Mesenteric fat pad (tissue), 1 donor: Measurements from ENCODE around the gene DMC1. TPM values are rescaled to one million over a fixed set of nuclear protein-coding genes. Genes with fewer than 3 reads are reported as not detected.

Source experiments
- DNase-seq: peaks from one replicate; pipeline ENCODE4 v3.0.0-alpha.2; 2020; ENCODE audit warnings: low spot score
- total RNA-seq: library from RNA; stranded (reverse); fragmentation: NEBNext Ultra II Directional; extraction: Animal tissue kit (Norgen Biotek cat#: 25700); gene quantifications from one replicate; pipeline ENCODE4 v1.2.1, GENCODE V29; 2021
- donor health status: DM: yes; HTN: yes; CAD: no.

The DMC1 gene
- total RNA-seq, 1 donor from 2014 or later = 0.22 TPM

DNA sequence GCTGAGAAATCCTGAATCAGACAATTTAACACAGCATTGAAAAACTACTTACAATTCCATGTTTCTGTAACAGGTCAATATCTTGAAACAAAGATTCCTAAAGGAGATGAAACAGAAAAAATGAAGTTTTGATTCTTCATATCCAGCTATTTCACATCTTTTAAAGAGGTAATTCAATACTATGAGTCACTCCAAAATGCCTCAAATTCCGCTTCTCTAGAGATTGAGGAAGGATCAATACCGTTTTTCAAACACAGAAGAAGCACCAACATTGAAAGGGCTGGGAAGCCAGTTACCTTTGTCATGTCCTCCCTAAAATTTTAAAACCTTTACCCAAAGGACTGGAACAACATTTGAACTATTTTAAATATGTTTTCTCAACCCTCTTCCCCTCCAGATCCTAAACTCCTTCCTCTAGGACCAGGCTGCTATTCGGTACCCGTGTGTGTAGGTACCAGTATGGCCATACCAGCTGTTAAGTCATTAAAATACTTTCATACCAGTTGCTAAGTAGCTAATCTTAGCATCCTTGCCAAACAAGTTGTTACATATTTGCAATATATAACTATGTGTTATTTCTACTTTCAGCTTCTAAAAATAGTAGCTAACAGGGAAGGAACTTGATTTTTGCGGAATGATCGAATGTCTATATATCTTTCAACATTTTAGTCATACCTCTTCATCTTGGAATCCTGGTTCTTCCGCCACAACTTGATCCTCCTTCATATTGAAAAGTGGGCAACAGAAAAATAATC is 2.3 kb downstream of the DMC1 start:
- no peak for DNase-seq

DNA sequence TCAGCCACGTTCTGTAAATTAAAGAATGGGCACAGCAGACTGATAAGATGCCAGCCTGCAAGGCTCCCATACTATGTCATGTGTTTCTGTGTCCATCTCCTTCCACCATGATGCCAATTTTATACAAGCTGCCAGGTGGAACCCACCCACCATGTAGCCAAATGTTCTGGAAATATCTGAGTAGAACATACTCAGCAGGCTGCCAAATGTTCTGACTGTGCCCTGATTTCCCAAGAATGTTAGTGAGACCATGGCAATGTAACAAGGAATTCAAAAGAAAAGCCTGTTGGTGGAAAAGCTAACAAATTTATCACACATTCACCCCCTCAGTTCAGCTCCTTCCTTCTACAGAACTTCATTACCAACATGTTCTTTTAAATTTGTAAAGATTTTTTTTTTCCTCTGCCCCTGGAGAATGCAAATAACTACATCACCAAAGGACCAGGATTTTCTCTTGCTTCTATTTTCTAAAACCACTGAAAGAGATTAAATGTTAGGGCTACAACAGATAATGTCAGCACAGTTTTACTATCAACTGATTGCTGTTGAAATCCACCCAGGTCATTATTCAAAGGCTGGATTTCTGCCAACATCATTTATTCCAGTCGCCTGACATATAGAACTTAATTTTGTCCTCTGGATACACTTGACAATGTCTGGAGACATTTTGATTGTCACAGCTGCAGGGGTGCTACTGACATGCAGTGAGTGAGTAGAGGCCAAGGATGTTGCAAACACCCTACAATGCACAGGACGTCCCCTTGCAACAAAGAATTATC is 3.1 kb downstream of the DMC1 start:
- DNase-seq = no peak

DNA sequence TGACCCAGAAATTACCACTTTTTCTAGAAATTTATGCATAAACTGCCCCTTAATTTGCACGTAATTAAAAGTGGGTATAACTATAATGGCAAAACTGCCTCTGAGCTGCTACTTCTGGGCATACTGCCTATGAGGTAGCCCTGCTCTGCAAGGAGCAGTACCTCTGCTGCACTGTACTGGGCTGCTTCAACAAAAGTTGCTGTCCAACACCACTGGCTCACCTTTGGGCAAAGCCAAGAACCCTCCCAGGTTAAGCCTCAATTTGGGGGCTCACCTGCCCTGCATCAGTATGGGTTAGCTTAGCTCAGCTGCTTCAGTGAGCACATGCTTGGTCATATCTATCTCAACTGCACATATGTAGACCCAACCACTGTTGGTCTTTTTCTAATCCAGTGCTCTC is 4.5 kb downstream of the DMC1 start:
- no peak for DNase-seq

DNA sequence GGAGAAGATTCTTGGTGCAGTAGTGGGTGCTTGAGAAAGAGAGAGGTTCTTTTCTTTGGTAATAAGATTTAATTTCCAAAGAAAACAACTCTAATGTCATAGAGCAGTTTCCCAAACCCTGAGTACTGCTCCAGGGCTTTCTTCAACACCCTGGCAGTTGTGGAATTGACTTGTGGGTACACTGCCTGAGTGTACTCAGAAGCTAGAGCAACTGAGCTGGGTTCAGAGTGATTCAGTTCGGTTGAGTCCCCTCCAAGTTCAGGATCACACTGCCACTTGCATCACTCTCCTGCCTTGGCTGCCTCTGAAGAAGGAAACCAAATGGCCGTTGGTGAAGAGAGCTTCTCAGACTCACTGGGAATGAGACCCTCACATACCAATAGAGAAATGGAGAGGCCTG is 5.3 kb downstream of the DMC1 start:
- no peak for DNase-seq

DNA sequence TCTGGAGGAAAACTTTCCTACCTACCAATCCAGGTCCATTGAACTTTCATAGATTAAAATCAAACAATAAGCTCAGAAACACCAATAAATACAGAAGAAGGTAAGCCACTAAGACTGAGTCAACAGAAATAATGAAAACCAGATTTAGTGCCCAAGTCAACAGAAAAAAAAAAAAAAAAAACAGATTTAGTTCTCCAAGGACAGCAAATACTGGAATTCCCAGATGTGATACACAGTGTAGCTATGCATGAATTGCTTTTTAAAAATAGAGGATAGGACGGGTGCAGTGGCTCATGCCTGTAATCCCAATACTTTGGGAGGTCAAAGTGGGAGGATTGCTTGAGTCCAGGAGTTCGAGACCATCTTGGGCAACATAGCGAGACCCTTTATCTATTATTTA is 15.7 kb downstream of the DMC1 start:
- no peak for DNase-seq

DNA sequence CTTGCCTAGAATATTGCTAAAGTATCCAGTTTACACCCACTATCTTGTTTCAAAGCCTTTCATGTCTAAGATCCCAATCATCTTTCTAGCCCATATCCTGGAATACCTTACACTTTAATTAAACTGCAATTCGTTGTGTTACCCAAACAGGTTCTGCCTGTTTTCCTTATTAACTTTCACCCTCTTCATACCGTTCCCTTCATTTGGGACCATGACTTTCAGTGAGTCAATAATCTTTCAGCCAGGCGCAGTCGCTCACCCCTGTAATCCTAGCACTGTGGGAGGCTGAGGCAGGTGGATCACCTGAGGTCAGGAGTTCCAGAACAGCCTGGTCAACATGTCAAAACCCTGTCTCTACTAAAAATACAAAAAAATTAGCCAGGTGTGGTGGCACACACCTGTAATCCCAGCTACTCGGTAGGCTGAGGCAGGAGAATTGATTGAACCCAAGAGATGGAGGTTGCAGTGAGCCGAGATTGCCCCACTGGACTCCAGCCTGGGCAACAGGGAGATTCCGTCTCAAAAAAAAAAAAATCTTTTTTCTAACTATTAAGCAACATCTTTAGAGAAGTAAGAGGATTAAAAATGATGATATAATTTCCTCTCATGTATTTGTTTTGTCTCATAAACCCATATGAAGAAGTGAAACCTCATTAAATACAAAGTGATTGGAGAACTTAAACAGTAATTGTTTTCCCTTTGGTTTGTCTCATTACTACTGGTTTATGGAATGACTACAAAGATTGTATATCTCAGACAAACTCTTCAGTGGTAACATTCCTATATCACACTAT is 20.7 kb downstream of the DMC1 start:
- no peak for DNase-seq

DNA sequence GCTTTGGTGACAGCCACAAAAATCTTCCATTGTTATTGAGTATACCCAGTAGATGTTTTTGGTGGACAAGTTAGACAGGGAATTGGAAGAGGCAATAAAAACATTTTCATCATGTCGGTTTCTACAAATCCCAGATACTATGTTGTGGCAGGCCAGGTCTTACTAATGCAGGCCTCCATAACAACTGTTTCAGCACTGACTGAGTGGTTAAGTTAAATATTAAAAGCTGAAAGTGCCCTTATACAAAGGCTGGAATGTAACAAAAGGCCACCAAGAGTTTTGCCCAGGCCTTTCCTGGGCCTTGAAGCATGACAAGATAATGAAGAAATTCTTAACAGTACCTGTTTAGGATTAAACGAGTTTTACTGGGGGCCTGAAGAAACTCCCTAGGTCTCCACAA is 29.3 kb downstream of the DMC1 start:
- no peak for DNase-seq

DNA sequence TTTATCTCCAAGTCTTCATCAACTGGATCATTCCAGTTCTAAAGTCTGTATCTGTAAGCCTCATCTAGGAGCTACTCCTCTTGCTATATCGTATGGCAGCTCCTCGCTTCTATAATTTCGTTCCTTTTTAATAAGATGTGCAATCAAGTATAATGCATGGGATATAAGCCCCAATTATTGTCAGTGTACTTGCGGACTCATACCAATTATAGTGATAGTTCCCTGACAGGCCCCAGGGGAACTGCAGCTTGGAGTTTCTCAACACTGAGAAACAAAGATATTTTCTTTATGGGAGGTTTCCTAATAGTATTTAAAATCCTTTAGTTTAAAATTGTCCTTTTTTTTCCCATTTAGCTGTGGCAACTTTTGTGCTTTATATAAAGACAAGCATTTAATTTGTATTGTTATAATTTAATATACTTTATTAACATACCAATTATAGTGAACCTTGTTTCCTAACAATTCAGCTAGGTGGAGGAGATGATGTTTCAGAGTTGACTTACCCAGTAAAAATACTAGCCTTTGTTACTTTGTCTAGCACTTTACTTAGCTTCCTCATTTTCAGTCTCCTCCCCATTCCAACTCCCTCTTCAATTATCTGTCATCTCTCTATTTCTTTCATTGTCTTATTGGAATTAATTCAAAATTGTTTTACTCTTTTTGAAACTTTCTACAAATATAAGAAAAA is 38.6 kb downstream of the DMC1 start:
- no peak for DNase-seq

DNA sequence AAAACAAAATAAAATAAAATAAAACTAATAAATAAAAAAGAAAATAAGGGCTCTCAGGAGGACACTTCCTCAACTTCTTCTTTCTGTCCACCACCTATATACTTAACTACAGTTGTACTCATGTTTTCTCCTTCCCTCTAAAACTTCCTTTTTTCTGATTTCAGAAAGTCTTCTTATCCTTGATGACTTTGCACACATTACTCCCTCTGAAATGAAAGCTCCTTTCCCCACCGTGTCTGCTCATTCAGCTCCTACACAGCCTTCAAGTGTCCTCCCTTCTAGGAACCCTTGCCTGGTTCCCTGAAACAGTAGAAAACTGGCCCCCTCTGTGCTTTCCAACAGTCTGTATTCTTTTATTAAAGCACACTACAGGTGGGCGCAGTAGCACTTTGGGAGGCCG is 45.6 kb downstream of the DMC1 start:
- DNase-seq = no peak

DNA sequence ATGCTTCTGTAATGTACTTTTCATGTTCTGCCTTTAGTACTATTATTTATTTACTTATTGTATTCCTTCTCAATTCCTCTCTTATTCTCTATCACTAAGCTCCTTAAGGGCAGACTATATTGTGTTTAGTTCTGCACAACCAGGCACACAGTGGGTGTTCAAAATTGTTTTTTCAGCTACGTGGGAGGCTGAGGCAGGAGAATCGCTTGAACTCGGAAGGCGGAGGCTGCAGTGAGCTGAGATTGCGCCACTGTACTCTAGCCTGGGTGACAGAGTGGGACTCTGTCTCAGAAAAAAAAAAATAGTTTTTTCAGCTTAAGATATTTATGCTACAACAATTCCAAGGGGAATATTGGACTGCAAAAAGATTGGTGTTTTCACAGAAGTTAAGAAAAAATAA is 46.5 kb downstream of the DMC1 start:
- DNase-seq = no peak

DNA sequence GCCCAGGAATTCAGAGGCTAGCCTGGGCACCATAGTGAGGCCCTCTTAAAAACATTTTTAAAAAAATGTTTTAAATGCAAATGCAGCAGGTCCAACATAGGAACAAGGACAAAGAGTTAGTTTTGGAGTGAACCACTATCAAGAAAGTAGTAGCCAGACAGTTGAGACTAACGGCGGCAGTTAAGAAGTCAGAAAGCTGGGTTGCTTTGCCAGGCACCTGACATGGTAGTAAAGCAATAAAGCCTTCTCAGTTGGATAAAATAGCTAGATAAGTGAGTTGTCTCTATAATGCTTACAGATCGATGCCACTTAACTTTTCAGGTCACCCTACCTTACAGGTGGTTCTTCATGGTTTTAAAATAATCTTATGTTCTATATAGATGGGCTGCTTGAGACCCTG is 47.0 kb downstream of the DMC1 start:
- DNase-seq = no peak

DNA sequence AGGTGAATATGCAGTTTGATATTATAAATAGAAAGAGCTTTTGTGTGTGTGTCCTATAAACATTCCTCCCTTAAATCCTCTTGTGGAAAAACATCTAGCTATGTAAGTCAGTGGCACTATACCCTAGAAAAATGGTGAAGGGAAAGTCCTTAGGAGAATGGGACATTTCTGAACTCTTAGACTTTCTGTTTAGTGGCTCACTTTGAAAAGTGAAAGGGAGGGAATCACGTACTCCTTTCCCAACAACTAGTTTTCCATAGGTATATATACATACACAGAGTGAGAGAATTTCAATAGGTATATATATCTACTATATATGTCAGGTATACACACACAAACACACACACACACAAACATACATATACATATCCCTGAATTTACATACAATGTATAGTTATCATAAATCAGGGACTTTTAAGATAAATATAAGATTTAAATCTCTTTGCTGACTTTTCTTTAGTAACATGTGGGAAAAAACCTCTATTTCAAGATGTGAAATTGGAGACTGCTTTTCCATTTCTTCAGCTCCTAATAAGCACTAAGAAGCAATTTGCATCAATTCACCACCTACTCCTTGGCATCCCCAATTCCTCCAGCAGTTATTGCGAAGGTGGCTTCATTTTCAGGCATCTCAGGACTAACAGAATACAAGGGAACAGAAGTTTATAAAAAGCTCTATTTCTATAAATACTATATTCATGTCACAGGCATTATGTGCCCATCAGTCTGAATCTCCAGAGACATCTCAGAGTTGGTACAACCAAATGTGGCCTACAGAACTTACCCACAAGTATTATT is 50.3 kb downstream of the DMC1 start:
- no peak for DNase-seq

DNA sequence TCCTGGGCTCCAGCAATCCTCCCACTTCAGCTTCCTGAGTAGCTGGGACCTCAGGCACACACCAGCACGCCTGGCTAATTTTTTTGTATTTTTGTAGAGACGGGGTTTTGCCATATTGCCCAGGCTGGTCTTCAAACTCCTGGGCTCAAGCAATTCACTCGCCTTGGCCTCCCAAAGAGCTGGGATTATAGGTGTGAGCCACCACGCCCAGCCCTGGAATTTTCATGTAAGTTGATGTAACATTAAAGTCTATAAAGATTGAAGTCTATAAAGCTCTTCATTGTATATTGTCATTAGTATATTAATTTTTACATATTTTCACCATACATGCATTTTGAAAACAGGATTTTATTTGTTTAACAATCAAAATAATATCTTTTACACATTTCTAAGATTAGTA is 51.4 kb downstream of the DMC1 start:
- DNase-seq = no peak

DNA sequence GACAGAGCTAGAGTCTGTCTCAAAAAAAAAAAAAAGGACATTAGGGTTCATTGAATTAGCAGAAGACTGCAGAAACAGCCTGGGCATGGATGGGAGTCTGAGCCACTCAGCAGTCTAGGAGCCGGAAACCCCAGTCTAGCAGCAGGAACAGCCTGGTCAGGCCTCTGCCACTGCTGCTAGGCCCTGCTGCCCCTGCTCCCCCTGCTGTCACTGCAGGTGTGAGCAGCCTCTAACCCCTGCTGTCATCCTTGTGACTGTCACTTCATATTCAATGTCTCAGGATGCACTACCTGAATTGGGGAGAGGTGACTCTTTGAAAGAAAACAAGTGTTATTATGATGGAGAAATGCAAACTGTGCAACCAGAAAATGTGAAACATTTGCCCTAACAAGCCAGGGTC is 56.9 kb downstream of the DMC1 start:
- no peak for DNase-seq

DNA sequence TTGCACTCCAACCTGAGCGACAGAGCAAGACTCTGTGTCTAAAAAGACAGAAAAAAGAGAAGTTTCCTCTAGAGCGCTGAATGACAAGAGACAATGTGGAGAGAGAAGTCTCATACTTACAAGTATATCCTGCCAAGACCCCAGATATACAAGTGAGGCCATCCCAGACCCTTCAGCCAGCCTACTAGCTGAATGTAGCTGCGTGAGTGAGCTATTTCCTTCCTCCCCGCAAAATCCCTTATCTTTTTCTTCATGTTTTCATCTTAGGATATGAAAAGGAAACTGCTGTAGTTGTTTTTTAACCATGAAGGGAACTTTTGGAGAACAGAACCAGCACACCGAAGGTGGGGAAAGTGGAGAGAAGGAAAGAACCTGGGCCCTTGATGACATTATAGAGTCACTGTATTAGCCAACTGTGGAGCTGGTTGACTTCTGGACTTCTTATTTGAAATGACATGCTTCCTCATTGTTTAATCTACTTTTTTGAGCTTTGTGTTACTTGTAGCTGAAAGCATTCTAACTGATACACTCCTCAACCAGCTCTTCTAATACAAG is 59.5 kb downstream of the DMC1 start:
- DNase-seq = no peak

DNA sequence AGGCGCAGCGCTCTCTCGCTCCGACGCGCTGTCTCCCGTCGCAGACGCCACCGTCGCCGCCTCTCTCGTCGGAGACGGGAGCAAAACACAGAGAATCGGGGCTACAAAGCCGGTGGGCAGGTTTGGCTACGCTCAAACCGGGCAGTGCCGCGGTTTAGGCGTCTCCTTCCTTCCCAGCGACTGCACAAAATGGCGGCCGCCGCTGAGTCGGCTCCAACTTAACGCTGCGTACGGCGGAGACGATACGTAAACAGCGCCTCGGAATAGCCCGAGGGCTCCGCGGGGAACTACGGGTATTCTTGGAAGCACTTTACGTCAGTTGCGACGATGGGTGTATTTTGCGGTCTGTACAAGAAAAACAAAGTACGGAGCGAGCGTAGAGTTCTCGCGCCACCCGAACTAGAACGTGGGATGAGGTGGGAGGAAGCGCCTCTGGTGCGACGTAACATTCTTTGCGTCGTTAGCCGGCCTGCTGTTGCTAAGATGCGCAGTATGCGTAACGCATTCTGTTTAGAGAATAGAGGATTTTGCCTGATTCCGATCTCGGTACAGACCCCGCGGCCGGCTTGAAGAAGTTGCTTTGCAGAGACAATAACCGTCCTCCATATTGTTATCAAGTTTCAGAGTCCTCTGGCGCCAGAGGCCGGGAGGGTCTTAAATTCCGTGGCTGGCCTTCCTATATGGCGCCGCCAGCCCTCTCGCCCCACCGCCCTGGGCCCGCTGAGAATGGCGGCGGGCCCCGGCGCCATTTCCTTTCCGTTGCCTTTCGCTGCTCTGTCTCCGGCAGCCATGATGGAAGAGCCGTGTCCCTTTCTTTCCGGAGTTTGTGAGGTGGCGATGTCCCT is 63.6 kb downstream of the DMC1 start, which contains the start of gene DDX17:
Gene DDX17, minus strand, starts transcription at position 194 of the 845 bp plus-strand sequence.
- peak; percentile 97 for DNase-seq

DNA sequence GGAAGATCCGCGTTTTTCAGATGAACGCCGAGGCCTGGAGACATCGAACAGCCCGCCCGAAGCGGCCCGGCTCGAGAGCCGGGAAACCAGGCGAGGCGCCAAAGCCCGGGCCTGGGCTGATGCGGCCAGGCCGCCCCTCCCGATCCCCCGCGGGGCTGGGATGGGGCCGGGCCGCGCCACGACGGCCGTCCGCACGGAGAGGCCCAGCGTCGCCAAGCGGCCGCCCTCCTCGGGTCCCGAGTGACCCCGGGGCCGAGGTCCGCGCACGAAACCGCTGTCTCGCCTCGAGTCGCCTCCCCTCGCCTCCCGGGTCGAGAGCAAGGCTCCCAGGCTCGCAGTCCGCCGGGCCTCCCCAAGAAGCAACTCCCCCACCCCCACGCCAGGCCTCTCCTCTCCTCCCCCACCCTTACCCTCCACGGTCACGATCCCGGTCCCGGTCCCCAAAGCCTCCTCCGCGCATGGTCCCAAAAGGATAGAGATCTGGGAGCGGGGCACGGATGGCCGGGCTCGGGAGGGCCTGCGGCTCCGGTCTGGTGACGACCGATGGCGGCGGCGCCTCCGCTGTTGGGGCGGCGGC is 64.4 kb downstream of the DMC1 start:
- DNase-seq = peak; percentile 93

DNA sequence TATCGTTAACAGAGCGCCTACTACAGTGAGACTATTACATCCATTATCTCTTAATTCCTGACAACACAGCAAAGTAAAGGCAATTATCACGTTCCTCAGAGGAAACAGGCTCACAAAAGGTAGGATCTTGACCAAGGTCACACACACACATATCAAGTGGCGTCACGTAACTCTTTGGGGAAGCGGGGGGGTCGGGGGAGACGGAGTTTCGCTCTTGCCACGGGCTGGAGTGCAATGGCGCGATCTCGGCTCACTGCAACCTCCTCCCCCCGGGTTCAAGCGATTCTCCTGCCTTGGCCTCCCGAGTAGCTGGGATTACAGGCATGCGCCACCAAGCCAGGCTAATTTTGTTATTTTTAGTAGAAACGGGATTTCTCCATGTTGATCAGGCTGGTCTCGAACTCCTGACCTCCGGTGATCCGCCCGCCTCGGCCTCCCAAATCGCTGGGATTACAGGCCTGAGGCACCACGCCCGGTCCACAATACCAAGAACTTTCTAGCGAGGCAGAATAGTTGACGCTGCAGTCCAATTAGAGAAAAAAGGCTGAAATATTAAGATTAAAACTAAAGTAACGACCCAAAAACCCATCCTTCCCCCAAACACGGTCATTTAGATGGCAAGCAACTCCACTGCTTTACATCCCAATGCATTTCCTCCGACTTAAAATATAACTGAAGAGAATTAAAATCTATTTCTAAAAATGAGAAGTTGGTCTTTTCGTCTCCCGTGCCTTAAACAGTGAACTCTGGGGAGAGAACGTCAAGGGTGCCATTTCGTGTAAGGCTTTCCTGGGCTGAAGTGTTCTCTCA is 65.0 kb downstream of the DMC1 start:
- DNase-seq = no peak
